IMR-90 (cell line): ENCODE results near the gene NPAS2. TPM values are rescaled to one million over a fixed set of nuclear protein-coding genes. Genes with fewer than 3 reads are reported as not detected.

Source experiments
- ATAC-seq: fragments of 200-7000 bp; cut with Tn5 transposase; 2 replicates; pipeline ENCODE4 v1.9.1; 2020; ENCODE audit warnings: low read depth, mild to moderate bottlenecking, moderate library complexity
- BruUV-seq: library from RNA; stranded (reverse); fragments of 400-500 nt; replicated peaks from 2 replicates; lab custom pipeline; 2021; lab: Mats Ljungman, UMichigan
- CTCF ChIA-PET: fragments of 300-600 bp; formaldehyde crosslinking; extraction: SDS; loops from one replicate; lab custom pipeline; 2021; ENCODE audit warnings: antibody characterized with exemption; lab: Yijun Ruan, JAX
- POLR2A ChIA-PET: fragments of 300-600 bp; sonication (Branson Sonifier 250); formaldehyde crosslinking; loops from one replicate; lab custom pipeline; 2022; ENCODE audit warnings: antibody characterized with exemption; ENCODE audit not compliant: unreplicated experiment; lab: Charles Lee
- DNase-seq: peaks from one replicate; pipeline ENCODE4 v3.0.0; 2013
- H2AFZ ChIP-seq: replicated peaks from 2 replicates; pipeline ENCODE3; 2013; ENCODE audit warnings: low read length, mild to moderate bottlenecking; ENCODE audit not compliant: poor library complexity
- H2AK5ac ChIP-seq: 2 replicates; pipeline ENCODE4 v1.6.1; 2013; ENCODE audit warnings: low read depth, low read length, inconsistent platforms
- H2AK9ac ChIP-seq: replicated peaks from 2 replicates; pipeline ENCODE3; 2013; ENCODE audit warnings: mild to moderate bottlenecking, low read depth, low read length, moderate library complexity; ENCODE audit not compliant: poor library complexity
- H2BK120ac ChIP-seq: 2 replicates; pipeline ENCODE4 v1.6.1; 2013; ENCODE audit warnings: low read depth, low read length, inconsistent platforms
- H2BK15ac ChIP-seq: 3 replicates; pipeline ENCODE4 v1.6.1; 2013; ENCODE audit warnings: low read depth, low read length, inconsistent platforms
- H2BK20ac ChIP-seq: 2 replicates; pipeline ENCODE4 v1.6.1; 2013; ENCODE audit warnings: low read depth, mild to moderate bottlenecking, inconsistent platforms, low read length, moderate library complexity
- H2BK5ac ChIP-seq: 2 replicates; pipeline ENCODE4 v1.6.1; 2013; ENCODE audit warnings: mild to moderate bottlenecking, low read depth, low read length, inconsistent platforms; ENCODE audit not compliant: poor library complexity, severe bottlenecking
- H3K14ac ChIP-seq: replicated peaks from 2 replicates; pipeline ENCODE4 v1.6.1; 2013; ENCODE audit warnings: low read depth, low read length, inconsistent platforms
- H3K18ac ChIP-seq: 2 replicates; pipeline ENCODE4 v1.6.1; 2013; ENCODE audit warnings: low read depth, low read length, control low read depth
- H3K23ac ChIP-seq: 2 replicates; pipeline ENCODE4 v1.6.1; 2013; ENCODE audit warnings: low read depth, low read length, inconsistent platforms
- H3K27ac ChIP-seq: 2 replicates; pipeline ENCODE4 v1.5.1; 2013; ENCODE audit warnings: mild to moderate bottlenecking, control low read depth, low read length; ENCODE audit not compliant: insufficient read depth
- H3K27me3 ChIP-seq: 2 replicates; pipeline ENCODE4 v1.6.1; 2013; ENCODE audit warnings: low read length; ENCODE audit not compliant: control insufficient read depth, insufficient read depth
- H3K36me3 ChIP-seq: 2 replicates; pipeline ENCODE4 v1.6.1; 2013; ENCODE audit warnings: low read length, mixed read lengths; ENCODE audit not compliant: control insufficient read depth, insufficient read depth
- H3K4ac ChIP-seq: 2 replicates; pipeline ENCODE4 v1.6.1; 2013; ENCODE audit warnings: low read depth, low read length, inconsistent platforms
- H3K4me1 ChIP-seq: 2 replicates; pipeline ENCODE4 v1.6.1; 2013; ENCODE audit warnings: low read length, mixed read lengths; ENCODE audit not compliant: control insufficient read depth, insufficient read depth
- H3K4me2 ChIP-seq: 2 replicates; pipeline ENCODE4 v1.6.1; 2013; ENCODE audit warnings: low read depth, mild to moderate bottlenecking, control low read depth, low read length, moderate library complexity
- H3K4me3 ChIP-seq: 2 replicates; pipeline ENCODE4 v1.5.1; 2013; ENCODE audit warnings: low read depth, mild to moderate bottlenecking, control low read depth, low read length, moderate library complexity; ENCODE audit not compliant: insufficient read depth
- H3K56ac ChIP-seq: 2 replicates; pipeline ENCODE4 v1.6.1; 2013; ENCODE audit warnings: low read length, inconsistent platforms; ENCODE audit not compliant: insufficient read depth; ENCODE audit errors: extremely low read depth
- H3K79me1 ChIP-seq, 2 experiments: 2 replicates each; pipeline ENCODE4 v1.6.1; 2013; ENCODE audit warnings: low read length in 2 of 2, inconsistent platforms in 1 of 2, low read depth in 1 of 2
- H3K9ac ChIP-seq: 2 replicates; pipeline ENCODE4 v1.6.1; 2013; ENCODE audit warnings: low read depth, low read length, control low read depth
- H3K9me1 ChIP-seq: 2 replicates; pipeline ENCODE4 v1.6.1; 2013; ENCODE audit warnings: low read length, inconsistent platforms; ENCODE audit not compliant: insufficient read depth
- H3K9me3 ChIP-seq: 2 replicates; pipeline ENCODE4 v1.6.1; 2013; ENCODE audit warnings: low read length; ENCODE audit not compliant: control insufficient read depth, insufficient read depth
- H4K20me1 ChIP-seq: 2 replicates; pipeline ENCODE4 v1.6.1; 2013; ENCODE audit warnings: low read length, inconsistent platforms; ENCODE audit not compliant: insufficient read depth
- H4K5ac ChIP-seq: 2 replicates; pipeline ENCODE4 v1.6.1; 2013; ENCODE audit warnings: mild to moderate bottlenecking, low read depth, low read length, control low read depth
- H4K8ac ChIP-seq, 2 experiments: 2 replicates each; pipeline ENCODE4 v1.6.1; 2013; ENCODE audit warnings: low read depth in 2 of 2, low read length in 2 of 2, control low read depth in 1 of 2, inconsistent platforms in 1 of 2
- H4K91ac ChIP-seq: 2 replicates; pipeline ENCODE4 v1.6.1; 2013; ENCODE audit warnings: low read depth, low read length, inconsistent platforms; ENCODE audit not compliant: insufficient read depth
- BHLHE40 ChIP-seq: fragments of 150-350 bp; IDR thresholded peaks from 2 replicates; pipeline ENCODE4 v1.6.1; 2016; ENCODE audit warnings: mild to moderate bottlenecking, low read depth, low read length
- CEBPB ChIP-seq: IDR thresholded peaks from 2 replicates; pipeline ENCODE4 v1.6.1; 2012; ENCODE audit warnings: low read depth, low read length, improper control_type of control experiment
- CHD1 ChIP-seq: IDR thresholded peaks from 2 replicates; pipeline ENCODE4 v1.6.1; 2012; ENCODE audit warnings: low read depth, low read length, improper control_type of control experiment
- ELK1 ChIP-seq: fragments of 150-350 bp; IDR thresholded peaks from 2 replicates; pipeline ENCODE4 v1.6.1; 2016; ENCODE audit warnings: low read depth, mild to moderate bottlenecking, low read length, moderate library complexity, borderline replicate concordance
- MAFK ChIP-seq: IDR thresholded peaks from 2 replicates; pipeline ENCODE4 v1.6.1; 2012; ENCODE audit warnings: low read depth, low read length, improper control_type of control experiment
- MAZ ChIP-seq: IDR thresholded peaks from 2 replicates; pipeline ENCODE4 v1.6.1; 2012; ENCODE audit warnings: low read depth, mild to moderate bottlenecking, low read length, improper control_type of control experiment, moderate library complexity, borderline replicate concordance
- MXI1 ChIP-seq: IDR thresholded peaks from 2 replicates; pipeline ENCODE4 v1.6.1; 2012; ENCODE audit warnings: low read depth, mild to moderate bottlenecking, low read length, moderate library complexity, borderline replicate concordance
- POLR2A ChIP-seq: IDR thresholded peaks from 2 replicates; pipeline ENCODE4 v1.6.1; 2012; ENCODE audit warnings: mild to moderate bottlenecking, low read depth, low read length
- RAD21 ChIP-seq: IDR thresholded peaks from 2 replicates; pipeline ENCODE4 v1.6.1; 2012; ENCODE audit warnings: low read length, improper control_type of control experiment
- RCOR1 ChIP-seq: IDR thresholded peaks from 2 replicates; pipeline ENCODE4 v1.6.1; 2012; ENCODE audit warnings: mild to moderate bottlenecking, low read length, improper control_type of control experiment; ENCODE audit not compliant: insufficient replicate concordance
- RFX5 ChIP-seq: IDR thresholded peaks from 2 replicates; pipeline ENCODE4 v1.8.0; 2012; ENCODE audit warnings: low read depth, mild to moderate bottlenecking, low read length, moderate library complexity
- SMC3 ChIP-seq: fragments of 150-350 bp; IDR thresholded peaks from 2 replicates; pipeline ENCODE4 v1.6.1; 2016; ENCODE audit warnings: low read depth, mild to moderate bottlenecking, antibody characterized with exemption, low read length, moderate library complexity
- WGBS, 2 experiments: methylation state at CpG; one replicate each; pipeline versions ENCODE4 v1.1.5 to v1.1.7; 2013; ENCODE audit warnings: missing lambda C conversion rate in 2 of 2; ENCODE audit not compliant: insufficient read length in 1 of 2; ENCODE audit errors: extremely low coverage in 2 of 2; 5-methylcytosine and 5-hydroxymethylcytosine counted together
- dilution Hi-C: fragments of 300-500 bp; cut with HindIII; formaldehyde crosslinking; loops from one replicate; pipeline ENCODE4 v1.14.3; 2018; ENCODE audit warnings: low sequenced_read_pairs; ENCODE audit not compliant: unreplicated experiment
- in situ Hi-C: fragments of 300-500 bp; cut with MboI; formaldehyde crosslinking; loops from 3 replicates; pipeline ENCODE4 v1.14.3; 2019; ENCODE audit warnings: low sequenced_read_pairs, inconsistent platforms, mixed read lengths
- intact Hi-C: fragments of 100-400 bp; cut with micrococcal nuclease; formaldehyde crosslinking; loops from 2 replicates; pipeline ENCODE4 v1.10.0; 2022
- polyA plus RNA-seq, 3 experiments: library from polyadenylated mRNA; depleted of rRNA; stranded (reverse); fragments of >200 nt; gene quantifications; 2 replicates each; pipeline ENCODE4 v1.2.3, GENCODE V29; 2012; ENCODE audit warnings: low replicate concordance in 1 of 3
- total RNA-seq: library from RNA; depleted of rRNA; stranded (reverse); fragments of >200 nt; gene quantifications from 2 replicates; pipeline ENCODE4 v1.2.3, GENCODE V29; 2012

Gene NPAS2
- total and polyA plus RNA-seq, 2 of the 4 experiments (the other 2 are of a cell fraction) = 5.2 to 14.8 TPM

- Histone ChIP-seq H3K36me3 (peaks cover 4% of the 10 kb centered on the region), H2AK9ac (no peak overlapping the region), H3K4me3 (no peak overlapping the region), H4K91ac (no peak overlapping the region), H4K20me1 (no peaks in the 10 kb centered on the region), H2BK15ac (no peak overlapping the region), H2BK20ac (no peak overlapping the region), H2BK120ac (no peak overlapping the region), H4K8ac (no peak overlapping the region), H3K9me3 (no peaks in the 10 kb centered on the region), H3K9ac (no peak overlapping the region), H3K4me1 (peaks cover 2% of the 10 kb centered on the region; the same call in 1 of the 2 replicates), H3K27me3 (no peaks in the 10 kb centered on the region), H3K9me1 (peaks cover 9% of the 10 kb centered on the region), H2AK5ac (no peak overlapping the region), H4K5ac (no peak overlapping the region), H2AFZ (no peak overlapping the region), H3K27ac (no peak overlapping the region), H3K14ac (no peak overlapping the region), H2BK5ac (no peak overlapping the region), H3K79me1 (no peaks in the 10 kb centered on the region), H3K18ac (no peak overlapping the region), H3K23ac (no peak overlapping the region), H3K56ac (no peak overlapping the region), H3K4ac (no peak overlapping the region), H3K4me2 (no peak overlapping the region)
- in situ Hi-C loops (no loop called here), intact Hi-C loops (no loop called here), dilution Hi-C loops (no loop called here)
- CTCF ChIA-PET = no interaction called here
- BruUV-seq = no TSS peak
- 56% methylated on average over 2 of the region's 16 CpGs; no CpG with 5 or more reads in 1 of the 2 experiments for WGBS, 2 experiments
- ATAC-seq = no peak
- POLR2A ChIA-PET = no interaction called here
- no peak for TF ChIP-seq MAZ
- TF ChIP-seq RCOR1 = no peak
- no peak for TF ChIP-seq MXI1
- TF ChIP-seq POLR2A = no peak
- no peak for TF ChIP-seq MAFK
- TF ChIP-seq RFX5 = no peak
- TF ChIP-seq RAD21 = no peak
- no peak for TF ChIP-seq CHD1
- no peak for TF ChIP-seq BHLHE40
- no peak for TF ChIP-seq SMC3
- no peak for TF ChIP-seq CEBPB
- no peak for TF ChIP-seq ELK1
- no peak for DNase-seq
Observed at GRCh38 chr2:100948942-100949811, 129.2 kb downstream of the NPAS2 start.
